Common myeloid progenitor, CD34-positive (primary cell): Measurements from ENCODE around the gene PLEKHA8.

Experiments used
- CTCF ChIA-PET: fragments of 350-600 bp; sonication (Branson Sonifier 250); formaldehyde crosslinking; loops from one replicate; lab custom pipeline; 2021; ENCODE audit warnings: antibody characterized with exemption; lab: Charles Lee
- POLR2A ChIA-PET: fragments of 350-600 bp; sonication (Branson Sonifier 250); formaldehyde crosslinking; loops from one replicate; lab custom pipeline; 2021; ENCODE audit warnings: antibody characterized with exemption; lab: Charles Lee
- DNase-seq, 3 donors: peaks; one replicate each; pipeline versions ENCODE4 v3.0.0 to v3.0.0-alpha.2; 2013
- H3K27ac ChIP-seq, 2 experiments: 1 replicate in 1 of 2; 2 replicates in 1 of 2; pipeline ENCODE4 v1.7.0; 2013; ENCODE audit warnings: inconsistent platforms in 2 of 2, low read length in 2 of 2, mild to moderate bottlenecking in 2 of 2, low read depth in 1 of 2, moderate library complexity in 1 of 2; ENCODE audit not compliant: severe bottlenecking in 2 of 2, insufficient read depth in 1 of 2, poor library complexity in 1 of 2
- H3K27me3 ChIP-seq, 5 experiments: replicated peaks in 2 of 5; 1 replicate in 3 of 5; 2 replicates in 2 of 5; pipeline versions ENCODE4 v1.6.1 to v1.7.0; 2013; ENCODE audit warnings: low read length in 4 of 5, mild to moderate bottlenecking in 2 of 5, moderate library complexity in 2 of 5, inconsistent platforms in 1 of 5; ENCODE audit not compliant: insufficient read depth in 5 of 5, control insufficient read depth in 4 of 5
- H3K36me3 ChIP-seq, 4 experiments: 1 replicate in 2 of 4; 2 replicates in 2 of 4; pipeline versions ENCODE4 v1.6.1 to v1.7.0; 2013; ENCODE audit warnings: low read length in 3 of 4, control low read depth in 1 of 4, mild to moderate bottlenecking in 1 of 4; ENCODE audit not compliant: control insufficient read depth in 4 of 4, insufficient read depth in 4 of 4
- H3K4me1 ChIP-seq, 4 experiments: 1 replicate in 3 of 4; 2 replicates in 1 of 4; pipeline versions ENCODE4 v1.6.1 to v1.7.1; 2013; ENCODE audit warnings: low read length in 3 of 4, mild to moderate bottlenecking in 3 of 4, control low read depth in 1 of 4, inconsistent platforms in 1 of 4, moderate library complexity in 1 of 4; ENCODE audit not compliant: control insufficient read depth in 4 of 4, insufficient read depth in 4 of 4; ENCODE audit errors: control extremely low read depth in 1 of 4
- H3K4me3 ChIP-seq, 7 experiments: 1 replicate in 4 of 7; 2 replicates in 3 of 7; pipeline versions ENCODE4 v1.5.1 to v1.7.0; 2013; ENCODE audit warnings: mild to moderate bottlenecking in 7 of 7, low read length in 6 of 7, moderate library complexity in 6 of 7, inconsistent platforms in 2 of 7, low read depth in 2 of 7, control low read depth in 1 of 7; ENCODE audit not compliant: insufficient read depth in 4 of 7, control insufficient read depth in 1 of 7; ENCODE audit errors: extremely low read depth in 1 of 7
- H3K9me3 ChIP-seq, 5 experiments: 1 replicate in 4 of 5; 2 replicates in 1 of 5; pipeline versions ENCODE4 v1.6.1 to v1.7.1; 2013; ENCODE audit warnings: low read length in 4 of 5, mild to moderate bottlenecking in 2 of 5, inconsistent platforms in 1 of 5, low read depth in 1 of 5, moderate library complexity in 1 of 5; ENCODE audit not compliant: control insufficient read depth in 4 of 5, insufficient read depth in 2 of 5; ENCODE audit errors: control extremely low read depth in 1 of 5
- WGBS: methylation state at CpG from one replicate; pipeline ENCODE4 v1.1.5; 2013; ENCODE audit not compliant: insufficient coverage; 5-methylcytosine and 5-hydroxymethylcytosine counted together

Gene PLEKHA8

GRCh38 chr7:30159163-30159562, 131.0 kb downstream of the PLEKHA8 start:
- Histone ChIP-seq H3K4me3 (peak overlapping the region in 4 of 7 experiments; percentile 20 to 58 (median 38)), H3K9me3 (no peaks in the 10 kb centered on the region), H3K4me1 (peaks cover 43 to 77% (median 67%) of the 10 kb centered on the region in 4 experiments), H3K36me3 (peaks cover under 1 to 40% (median 9%) of the 10 kb centered on the region in 4 experiments), H3K27ac (peak overlapping the region; percentile 82 to 83), H3K27me3 (no peaks in the 10 kb centered on the region)
- peak in 2 of 3 donors; percentile 84 to 89 for DNase-seq
- POLR2A ChIA-PET = interaction anchor here (1.0 kb wide), 2 partner anchors 10 to 12 kb away, joined by 3 read pairs; no protein-coding TSS in a partner anchor
- CTCF ChIA-PET = interaction anchor here (0.7 to 4.4 kb wide), 5 partner anchors 13 to 287 kb away, joined by 3 to 15 read pairs (median 7); partner anchors contain the start of gene MTURN
- 0% methylated on average over 3 of the region's 4 CpGs for WGBS

- Histone ChIP-seq H3K4me3 (peak overlapping the region in 4 of 7 experiments; percentile 20 to 58 (median 44)), H3K4me1 (peaks cover 45 to 79% (median 69%) of the 10 kb centered on the region in 4 experiments), H3K27ac (peak overlapping the region; percentile 82 to 83), H3K27me3 (no peaks in the 10 kb centered on the region), H3K9me3 (no peaks in the 10 kb centered on the region), H3K36me3 (peaks cover 0 to 34% (median 6%) of the 10 kb centered on the region in 4 experiments)
- peak; percentile 58 to 92 (median 88) for DNase-seq
- ChIA-PET CTCF (interaction anchor here (0.7 to 4.4 kb wide), 5 partner anchors 13 to 287 kb away, joined by 3 to 15 read pairs (median 7); partner anchors contain the start of gene MTURN), POLR2A (interaction anchor here (0.6 to 1.1 kb wide), 4 partner anchors 11 to 25 kb away, joined by 3 read pairs; partner anchors contain the start of gene MTURN)
- 0% methylated on average over 4 of the region's 6 CpGs for WGBS
These were observed 131.5 kb downstream of the PLEKHA8 start for GRCh38 chr7:30159698-30160143.

GRCh38 chr7:30160329-30160728, 132.1 kb downstream of the PLEKHA8 start:
- no peak for DNase-seq
- Histone ChIP-seq H3K4me3 (peak overlapping the region in 3 of 7 experiments; percentile 20 to 58 (median 56)), H3K36me3 (peaks cover 0 to 34% (median 6%) of the 10 kb centered on the region in 4 experiments), H3K27me3 (no peaks in the 10 kb centered on the region), H3K9me3 (no peaks in the 10 kb centered on the region), H3K4me1 (peaks cover 45 to 79% (median 70%) of the 10 kb centered on the region in 4 experiments), H3K27ac (peak overlapping the region; percentile 82 to 83)
- WGBS = 86% methylated on average over 2 of the region's 2 CpGs
- CTCF ChIA-PET = interaction anchor here (1.9 to 4.4 kb wide), 2 partner anchors 14 to 19 kb away, joined by 9 to 15 read pairs; no protein-coding TSS in a partner anchor
- POLR2A ChIA-PET = interaction anchor here (0.6 to 1.1 kb wide), 4 partner anchors 12 to 114 kb away, joined by 3 read pairs; partner anchors contain the start of gene MTURN

GRCh38 chr7:30162133-30162532, 133.9 kb downstream of the PLEKHA8 start:
- no peaks in the 10 kb centered on the region for H3K9me3 ChIP-seq
- H3K4me1 ChIP-seq = peaks cover 45 to 72% (median 66%) of the 10 kb centered on the region in 4 experiments
- POLR2A ChIA-PET = interaction anchor here (1.3 kb wide), 1 partner anchor 21 kb away, joined by 4 read pairs; no protein-coding TSS in a partner anchor
- 25% methylated on average over 3 of the region's 3 CpGs for WGBS
- H3K27ac ChIP-seq = peak overlapping the region; percentile 17 to 47
- peak in 1 of 3 donors; percentile 44 for DNase-seq
- peaks cover 0 to 39% (median 5%) of the 10 kb centered on the region in 4 experiments for H3K36me3 ChIP-seq
- peak overlapping the region in 1 of 7 experiments; percentile 0 for H3K4me3 ChIP-seq
- no peaks in the 10 kb centered on the region for H3K27me3 ChIP-seq
- CTCF ChIA-PET = interaction anchor here (0.7 to 4.4 kb wide), 7 partner anchors 11 to 87 kb away, joined by 3 to 15 read pairs (median 4); no protein-coding TSS in a partner anchor

GRCh38 chr7:30162622-30163124, 134.5 kb downstream of the PLEKHA8 start:
- ChIA-PET POLR2A (interaction anchor here (1.3 kb wide), 1 partner anchor 21 kb away, joined by 4 read pairs; no protein-coding TSS in a partner anchor), CTCF (interaction anchor here (0.9 to 4.4 kb wide), 5 partner anchors 14 to 113 kb away, joined by 3 to 15 read pairs (median 4); no protein-coding TSS in a partner anchor)
- WGBS = 59% methylated on average over 5 of the region's 5 CpGs
- peaks cover 0 to 35% (median 7%) of the 10 kb centered on the region in 4 experiments for H3K36me3 ChIP-seq
- H3K9me3 ChIP-seq = no peaks in the 10 kb centered on the region
- no peak for DNase-seq
- H3K4me3 ChIP-seq = peak overlapping the region in 2 of 7 experiments; percentile 36 to 55
- H3K4me1 ChIP-seq = peaks cover 45 to 67% (median 64%) of the 10 kb centered on the region in 4 experiments
- H3K27me3 ChIP-seq = no peaks in the 10 kb centered on the region
- H3K27ac ChIP-seq = peak overlapping the region in 1 of 2 experiments; percentile 50

GRCh38 chr7:30163231-30163894, 135.2 kb downstream of the PLEKHA8 start:
- CTCF ChIA-PET = interaction anchor here (0.9 to 4.4 kb wide), 6 partner anchors 9 to 315 kb away, joined by 3 to 15 read pairs (median 4); partner anchors contain the start of genes MTURN and NOD1
- H3K4me1 ChIP-seq = peaks cover 45 to 66% (median 58%) of the 10 kb centered on the region in 4 experiments
- peaks cover 0 to 38% (median 9%) of the 10 kb centered on the region in 4 experiments for H3K36me3 ChIP-seq
- peak overlapping the region; percentile 30 to 50 for H3K27ac ChIP-seq
- 18% methylated on average over 8 of the region's 13 CpGs for WGBS
- H3K9me3 ChIP-seq = no peaks in the 10 kb centered on the region
- no peaks in the 10 kb centered on the region for H3K27me3 ChIP-seq
- H3K4me3 ChIP-seq = peak overlapping the region in 4 of 7 experiments; percentile 6 to 55 (median 25)
- POLR2A ChIA-PET = interaction anchor here (1.1 kb wide), 1 partner anchor 29 kb away, joined by 4 read pairs; the partner anchor contains the start of gene MTURN
- DNase-seq = peak in 2 of 3 donors; percentile 63 to 77
